Smooth muscle cell (in vitro differentiated cells): ENCODE measurements around the gene MPEG1. TPM values are rescaled to one million over a fixed set of nuclear protein-coding genes. Genes with fewer than 3 reads are reported as not detected.

ENCODE experiments used
- DNase-seq: peaks from one replicate; lab custom pipeline; 2025; ENCODE audit not compliant: unreplicated experiment; lab: John Stamatoyannopoulos, UW
- H2AFZ ChIP-seq: fragments of 200-600 bp; sonication (generic); 2 replicates; pipeline ENCODE4 v1.6.0; 2016; ENCODE audit warnings: antibody characterized with exemption, low read depth, mild to moderate bottlenecking
- H3F3A ChIP-seq: fragments of 200-600 bp; sonication (generic); 2 replicates; pipeline ENCODE4 v1.6.0; 2017; ENCODE audit warnings: antibody characterized with exemption, low read depth
- H3K27ac ChIP-seq: fragments of 200-600 bp; sonication (generic); 2 replicates; pipeline ENCODE4 v1.5.1; 2016; ENCODE audit warnings: low read depth, mild to moderate bottlenecking
- H3K27me3 ChIP-seq: fragments of 200-600 bp; sonication (generic); 2 replicates; pipeline ENCODE4 v1.6.1; 2016; ENCODE audit warnings: low read depth, mild to moderate bottlenecking
- H3K36me3 ChIP-seq: fragments of 200-600 bp; sonication (generic); 2 replicates; pipeline ENCODE4 v1.5.1; 2016; ENCODE audit warnings: low read depth
- H3K4me1 ChIP-seq: fragments of 200-600 bp; sonication (generic); 2 replicates; pipeline ENCODE4 v1.5.1; 2016; ENCODE audit warnings: low read depth
- H3K4me2 ChIP-seq: fragments of 200-600 bp; sonication (generic); 2 replicates; pipeline ENCODE4 v1.6.0; 2016; ENCODE audit warnings: mild to moderate bottlenecking
- H3K4me3 ChIP-seq: fragments of 200-600 bp; sonication (generic); 2 replicates; pipeline ENCODE4 v1.5.1; 2016; ENCODE audit warnings: mild to moderate bottlenecking
- H3K79me2 ChIP-seq: fragments of 200-600 bp; sonication (generic); 2 replicates; pipeline ENCODE4 v1.6.0; 2016; ENCODE audit warnings: low read depth, mild to moderate bottlenecking
- H3K9ac ChIP-seq: fragments of 200-600 bp; sonication (generic); 2 replicates; pipeline ENCODE4 v1.6.0; 2016; ENCODE audit warnings: low read depth
- H3K9me3 ChIP-seq: fragments of 200-600 bp; sonication (generic); replicated peaks from 2 replicates; pipeline ENCODE4 v1.5.1; 2016; ENCODE audit warnings: low read depth
- H4K20me1 ChIP-seq: fragments of 200-600 bp; sonication (generic); 2 replicates; pipeline ENCODE4 v1.6.0; 2016; ENCODE audit warnings: low read depth
- WGBS: methylation state at CpG from one replicate; pipeline ENCODE4 v1.1.7; 2016; ENCODE audit warnings: low lambda C conversion rate; 5-methylcytosine and 5-hydroxymethylcytosine counted together
- polyA plus RNA-seq: library from polyadenylated mRNA; unstranded; fragments of >200 nt; fragmentation: Nextera tagmentation; extraction: Ambion mirVana; gene quantifications from 2 replicates; pipeline ENCODE4 v1.2.1, GENCODE V29; 2016
- total RNA-seq: library from RNA; depleted of rRNA; stranded (reverse); fragments of >200 nt; gene quantifications from 2 replicates; pipeline ENCODE4 v1.2.3, GENCODE V29; 2014
- TF ChIP-seq, protein P1 (sequence below): fragments of 200-600 bp; sonication (generic); IDR thresholded peaks from 2 replicates; pipeline ENCODE4 v1.5.1; 2017; ENCODE audit warnings: borderline replicate concordance, mild to moderate bottlenecking, antibody characterized with exemption; ENCODE audit not compliant: insufficient read depth, poor library complexity, severe bottlenecking

Gene MPEG1
- total and polyA plus RNA-seq, 2 experiments from 2014 or later = 0.07 to 0.13 TPM

DNA sequence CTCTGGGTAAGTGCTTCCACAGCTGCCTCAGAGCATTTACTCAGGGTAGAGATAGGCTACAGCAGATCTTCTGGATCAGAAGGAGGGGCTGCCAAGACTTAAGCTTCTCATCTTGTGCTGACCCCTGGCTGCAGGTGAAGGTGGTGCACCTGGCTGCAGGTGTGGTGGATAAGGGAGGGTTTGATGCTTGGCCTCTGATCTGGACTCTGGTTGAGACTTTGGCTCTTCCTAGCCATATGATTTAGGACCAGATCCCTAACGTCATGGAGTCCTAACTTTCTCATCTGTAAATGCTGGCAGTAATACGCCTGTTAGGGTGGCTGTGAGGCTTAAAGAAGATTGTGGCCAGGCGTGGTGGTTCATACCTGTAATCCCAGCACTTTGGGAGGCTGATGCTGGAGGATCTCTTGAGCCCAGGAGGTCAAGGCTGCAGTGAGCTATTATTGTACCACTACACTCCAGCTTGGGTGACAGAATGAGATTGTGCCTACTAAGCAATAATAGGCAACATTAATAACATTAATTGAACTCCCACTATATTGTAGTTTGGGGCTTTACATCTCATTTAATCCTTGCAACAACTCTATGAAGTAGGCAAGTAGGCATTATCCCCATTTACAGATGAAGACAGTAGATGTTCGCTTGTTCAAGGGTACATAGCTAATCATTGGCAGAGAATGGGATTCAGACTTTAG is 30.1 kb downstream of the MPEG1 start:
- Histone ChIP-seq H3K4me2 (no peak overlapping the region), H2AFZ (no peak overlapping the region), H3K27ac (no peak overlapping the region), H3K4me3 (no peak overlapping the region), H3K79me2 (peaks cover 29% of the 10 kb centered on the region), H3F3A (no peaks in the 10 kb centered on the region), H4K20me1 (peaks cover 77% of the 10 kb centered on the region), H3K9me3 (no peaks in the 10 kb centered on the region), H3K27me3 (no peaks in the 10 kb centered on the region), H3K4me1 (peaks cover 20% of the 10 kb centered on the region), H3K36me3 (no peaks in the 10 kb centered on the region), H3K9ac (no peak overlapping the region)
- no peak for DNase-seq
- WGBS = 92% methylated on average over 4 of the region's 4 CpGs
- TF ChIP-seq, protein P1, sequence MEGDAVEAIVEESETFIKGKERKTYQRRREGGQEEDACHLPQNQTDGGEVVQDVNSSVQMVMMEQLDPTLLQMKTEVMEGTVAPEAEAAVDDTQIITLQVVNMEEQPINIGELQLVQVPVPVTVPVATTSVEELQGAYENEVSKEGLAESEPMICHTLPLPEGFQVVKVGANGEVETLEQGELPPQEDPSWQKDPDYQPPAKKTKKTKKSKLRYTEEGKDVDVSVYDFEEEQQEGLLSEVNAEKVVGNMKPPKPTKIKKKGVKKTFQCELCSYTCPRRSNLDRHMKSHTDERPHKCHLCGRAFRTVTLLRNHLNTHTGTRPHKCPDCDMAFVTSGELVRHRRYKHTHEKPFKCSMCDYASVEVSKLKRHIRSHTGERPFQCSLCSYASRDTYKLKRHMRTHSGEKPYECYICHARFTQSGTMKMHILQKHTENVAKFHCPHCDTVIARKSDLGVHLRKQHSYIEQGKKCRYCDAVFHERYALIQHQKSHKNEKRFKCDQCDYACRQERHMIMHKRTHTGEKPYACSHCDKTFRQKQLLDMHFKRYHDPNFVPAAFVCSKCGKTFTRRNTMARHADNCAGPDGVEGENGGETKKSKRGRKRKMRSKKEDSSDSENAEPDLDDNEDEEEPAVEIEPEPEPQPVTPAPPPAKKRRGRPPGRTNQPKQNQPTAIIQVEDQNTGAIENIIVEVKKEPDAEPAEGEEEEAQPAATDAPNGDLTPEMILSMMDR = peak; percentile 24

DNA sequence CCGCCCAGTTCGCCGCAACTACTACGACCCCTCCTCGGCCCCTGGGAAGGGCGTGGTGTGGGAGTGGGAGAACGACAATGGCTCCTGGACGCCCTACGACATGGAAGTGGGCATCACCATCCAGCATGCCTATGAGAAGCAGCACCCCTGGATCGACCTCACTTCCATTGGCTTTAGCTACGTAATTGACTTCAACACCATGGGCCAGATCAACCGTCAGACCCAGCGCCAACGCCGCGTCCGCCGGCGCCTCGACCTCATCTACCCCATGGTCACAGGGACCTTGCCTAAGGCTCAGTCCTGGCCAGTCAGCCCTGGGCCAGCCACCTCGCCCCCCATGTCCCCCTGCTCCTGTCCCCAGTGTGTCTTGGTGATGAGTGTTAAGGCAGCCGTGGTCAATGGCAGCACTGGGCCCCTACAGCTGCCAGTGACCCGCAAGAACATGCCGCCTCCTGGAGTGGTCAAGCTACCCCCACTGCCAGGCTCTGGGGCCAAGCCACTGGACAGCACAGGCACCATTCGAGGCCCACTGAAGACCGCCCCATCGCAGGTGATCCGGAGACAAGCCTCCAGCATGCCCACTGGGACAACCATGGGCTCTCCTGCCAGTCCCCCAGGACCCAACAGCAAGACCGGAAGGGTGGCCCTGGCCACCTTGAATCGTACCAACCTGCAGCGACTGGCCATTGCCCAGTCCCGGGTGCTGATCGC is 30.8 kb downstream of the MPEG1 start:
- DNase-seq = no peak
- Histone ChIP-seq H3F3A (no peaks in the 10 kb centered on the region), H2AFZ (no peak overlapping the region), H3K79me2 (peaks cover 36% of the 10 kb centered on the region), H3K36me3 (no peaks in the 10 kb centered on the region), H3K9ac (no peak overlapping the region), H4K20me1 (peaks cover 73% of the 10 kb centered on the region), H3K4me1 (peaks cover 20% of the 10 kb centered on the region), H3K9me3 (no peaks in the 10 kb centered on the region), H3K4me2 (no peak overlapping the region), H3K27me3 (no peaks in the 10 kb centered on the region), H3K4me3 (no peak overlapping the region), H3K27ac (no peak overlapping the region)
- WGBS = 96% methylated on average over 31 of the region's 33 CpGs
- TF ChIP-seq, protein P1 = no peak

DNA sequence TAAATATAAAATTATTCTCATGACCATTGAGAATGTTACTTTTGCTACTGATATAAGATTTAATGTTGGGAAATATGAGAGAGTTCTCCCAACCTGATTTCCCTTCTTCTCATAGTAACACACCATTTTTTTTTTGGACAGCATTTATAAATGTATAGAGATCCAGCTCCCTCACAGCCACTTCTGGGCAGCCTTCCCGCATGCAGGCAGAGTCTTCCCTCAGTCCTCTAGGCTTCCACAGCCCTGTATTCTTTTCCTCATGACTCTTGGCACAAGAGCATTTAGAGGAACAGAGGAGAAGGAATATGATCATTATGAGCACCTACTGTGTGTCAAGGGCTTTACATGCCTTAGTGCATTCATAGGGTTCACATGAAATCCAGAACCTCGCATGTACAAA is 31.8 kb downstream of the MPEG1 start:
- Histone ChIP-seq H3K4me1 (peaks cover 20% of the 10 kb centered on the region), H3K27me3 (no peaks in the 10 kb centered on the region), H3K4me2 (no peak overlapping the region), H2AFZ (no peak overlapping the region), H4K20me1 (peaks cover 66% of the 10 kb centered on the region), H3K79me2 (peaks cover 39% of the 10 kb centered on the region), H3K9me3 (no peaks in the 10 kb centered on the region), H3K9ac (no peak overlapping the region), H3K4me3 (no peak overlapping the region), H3K27ac (no peak overlapping the region), H3F3A (no peaks in the 10 kb centered on the region), H3K36me3 (no peaks in the 10 kb centered on the region)
- WGBS = 96% methylated on average over 2 of the region's 2 CpGs
- no peak for DNase-seq
- TF ChIP-seq, protein P1 = no peak
